CD4-positive, alpha-beta T cell treated with Interferon gamma for 1 hour (primary cell): ENCODE data around the gene ZSWIM5.
"Not testable (repeated sequence)": the region's sequence is repeated elsewhere in the genome, so short reads cannot be mapped to it uniquely, and the experiment has no call there.

ENCODE experiments used
- DNase-seq: peaks from one replicate; pipeline ENCODE4 v3.0.0-alpha.2; 2020

ZSWIM5 gene

GRCh38 chr1:45001011-45001481 lies 205.4 kb downstream of the ZSWIM5 start:
- no peak for DNase-seq

DNA sequence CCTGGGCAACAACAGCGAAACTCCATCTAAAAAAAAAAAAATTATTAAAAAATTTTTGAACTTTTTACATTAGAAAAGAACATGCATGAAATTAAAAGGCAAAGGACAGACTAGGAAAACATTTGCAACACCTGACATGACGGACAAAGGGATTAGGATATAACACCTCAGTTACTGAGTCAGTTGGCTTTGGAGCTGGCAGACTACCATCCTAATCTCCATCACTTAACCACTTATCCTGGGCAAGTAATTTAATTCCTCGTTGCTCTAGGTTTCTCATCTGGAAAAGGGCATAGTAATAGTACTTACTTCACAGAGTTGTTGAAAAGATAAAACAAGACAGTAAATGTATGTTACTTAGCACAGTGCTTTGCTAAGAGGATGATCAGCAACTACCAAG lies 207.2 kb downstream of the ZSWIM5 start:
- no peak for DNase-seq

DNA sequence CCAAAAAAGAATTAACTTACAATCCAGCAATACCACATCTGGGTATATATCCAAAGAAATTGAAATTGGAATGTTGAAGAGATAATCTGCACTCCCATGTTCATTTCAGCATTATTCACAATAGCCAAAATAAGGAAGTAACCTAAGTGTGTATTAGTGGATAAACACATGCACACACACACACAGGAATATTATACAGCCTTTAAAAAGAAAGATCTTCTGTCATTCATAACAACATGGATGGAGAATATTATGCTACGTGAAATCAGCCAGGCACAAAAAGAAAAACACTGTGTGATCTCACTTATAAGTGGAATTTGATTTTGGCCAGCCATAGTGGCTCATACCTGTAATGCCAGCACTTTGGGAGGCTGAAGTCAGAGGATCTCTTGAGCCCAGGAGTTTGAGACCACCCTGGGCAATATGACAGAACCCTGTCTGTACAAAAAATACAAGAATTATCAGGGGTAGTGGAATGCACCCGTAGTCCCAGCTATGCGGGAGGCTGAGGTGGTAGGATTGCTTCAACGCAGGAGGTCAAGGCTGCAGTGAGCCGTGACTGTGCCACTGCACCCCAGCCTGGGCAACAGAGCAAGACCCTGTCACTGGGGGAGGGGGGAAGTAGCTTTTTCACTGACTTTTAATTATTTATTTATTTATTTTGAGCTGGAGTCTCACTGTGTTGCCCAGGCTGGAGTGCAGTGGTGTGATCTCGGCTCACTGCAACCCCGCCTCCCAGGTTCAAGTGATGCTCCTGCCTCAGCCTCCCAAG lies 210.8 kb downstream of the ZSWIM5 start:
- DNase-seq: no peak

- no peak for DNase-seq
Observed at GRCh38 chr1:44994309-44994898, 212.0 kb downstream of the ZSWIM5 start.

- no peak for DNase-seq
Observed at GRCh38 chr1:44988531-44989156, 217.8 kb downstream of the ZSWIM5 start.

DNA sequence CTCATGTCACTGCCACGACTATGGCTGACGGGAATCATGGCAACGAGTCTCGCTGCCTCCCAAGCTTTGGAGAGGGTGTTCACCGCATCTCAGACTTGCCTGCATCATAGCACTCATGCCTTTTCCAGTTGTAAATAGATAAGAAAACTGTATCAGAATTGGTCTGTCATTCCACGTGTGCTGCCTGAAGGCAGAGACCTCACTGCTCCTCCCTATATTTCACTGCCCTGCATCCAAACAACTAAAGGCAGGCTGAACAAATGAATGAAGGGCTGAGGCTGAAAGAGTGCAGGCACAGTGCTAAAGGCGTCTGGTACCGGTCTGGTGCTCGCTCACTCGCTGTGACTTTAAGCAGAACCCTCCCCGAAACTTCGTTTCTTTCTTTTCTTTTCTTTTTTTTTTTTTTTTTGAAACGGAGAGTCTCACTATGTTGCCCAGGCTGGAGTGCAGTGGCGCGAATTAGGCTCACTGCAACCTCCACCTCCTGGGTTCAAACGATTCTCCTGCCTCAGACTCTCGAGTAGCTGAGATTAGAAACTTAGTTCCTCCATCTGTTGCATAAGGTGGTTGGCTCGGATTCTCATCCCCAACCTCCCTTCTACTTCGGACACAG lies 220.6 kb downstream of the ZSWIM5 start:
- no peak for DNase-seq

- DNase-seq: not testable (repeated sequence)
Observed at GRCh38 chr1:44977372-44977771, 229.0 kb downstream of the ZSWIM5 start.

DNA sequence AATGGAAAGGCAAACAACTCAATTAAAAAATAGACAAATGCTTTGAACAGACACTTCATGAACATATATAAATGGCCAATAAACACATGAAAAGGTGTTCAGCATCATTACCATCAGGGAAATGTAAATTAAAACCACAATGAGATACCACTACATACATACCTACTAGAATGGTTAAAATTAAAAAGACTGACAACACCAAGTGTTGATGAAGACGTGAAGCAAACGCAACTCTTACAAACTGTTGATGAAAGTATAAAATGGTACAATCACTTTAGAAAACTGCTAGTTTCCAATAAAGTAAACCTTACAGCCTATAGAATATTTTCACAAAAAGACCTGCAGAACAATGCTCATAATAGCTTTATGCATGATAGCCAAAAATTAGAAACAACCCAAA lies 230.2 kb downstream of the ZSWIM5 start:
- no peak for DNase-seq

DNA sequence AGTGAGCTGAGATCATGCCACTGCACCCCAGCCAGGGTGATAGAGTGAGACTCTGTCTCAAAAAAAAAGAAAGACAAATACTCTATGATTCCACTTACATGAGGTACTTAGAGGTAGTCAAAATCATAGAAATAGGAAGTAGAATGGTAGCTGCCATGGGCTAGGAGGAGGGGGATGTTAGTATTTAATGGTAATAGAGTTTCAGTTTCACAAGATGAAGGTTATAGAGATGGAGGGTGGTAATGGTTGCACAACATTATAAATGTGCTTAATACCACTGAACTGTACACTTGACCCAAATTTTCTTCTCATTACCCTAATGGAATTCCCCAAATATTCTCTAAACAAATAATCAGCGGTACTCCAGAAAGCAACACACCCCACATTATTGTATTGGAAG lies 232.8 kb downstream of the ZSWIM5 start:
- DNase-seq: no peak

DNA sequence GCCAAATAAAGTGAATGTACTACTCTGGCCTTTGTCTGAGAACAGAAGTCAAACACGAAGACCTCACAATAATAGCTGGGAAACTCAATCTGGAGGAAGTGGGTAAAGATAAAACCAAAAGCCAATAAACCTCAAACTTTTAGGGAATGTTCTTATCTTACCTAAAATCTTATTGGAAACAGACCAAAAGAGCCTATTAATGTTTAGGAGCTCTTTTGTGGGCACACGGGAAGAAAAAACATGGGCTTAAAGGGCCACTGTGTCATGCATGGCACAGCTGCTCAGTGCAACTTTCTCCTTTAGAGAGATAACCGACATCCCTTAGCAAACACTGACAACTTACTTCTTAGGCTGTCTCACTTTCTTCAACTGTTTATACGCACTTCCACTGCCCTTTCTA lies 236.1 kb downstream of the ZSWIM5 start:
- DNase-seq: no peak
